Neural cell (in vitro differentiated cells): ENCODE measurements around the gene ARFRP1. TPM values are rescaled to one million over a fixed set of nuclear protein-coding genes. Genes with fewer than 3 reads are reported as not detected.
A peak's percentile ranks its signal among the peaks of the same experiment; 100 is the strongest.

ENCODE experiments used
- H2AFZ ChIP-seq: fragments of 200-600, 300-800 bp; sonication (generic), shearing (Covaris generic); 2 replicates; pipeline ENCODE4 v1.6.0; 2014; ENCODE audit warnings: low read depth, mild to moderate bottlenecking, antibody characterized with exemption, low read length, moderate library complexity
- H3F3A ChIP-seq: fragments of 200-600 bp; shearing (Covaris generic); 2 replicates; pipeline ENCODE4 v1.6.1; 2016; ENCODE audit warnings: mild to moderate bottlenecking, moderate library complexity, mixed read lengths, antibody characterized with exemption, low read length; ENCODE audit not compliant: insufficient read depth, poor library complexity, severe bottlenecking
- H3K27ac ChIP-seq: fragments of 200-600, 300-800 bp; sonication (generic), shearing (Covaris generic); 2 replicates; pipeline ENCODE4 v1.5.1; 2014; ENCODE audit warnings: mild to moderate bottlenecking, low read length, moderate library complexity
- H3K27me3 ChIP-seq: fragments of 300-800, 200-600 bp; sonication (generic), shearing (Covaris generic); 2 replicates; pipeline ENCODE4 v1.6.0; 2014; ENCODE audit warnings: mild to moderate bottlenecking, low read depth, low read length, moderate library complexity; ENCODE audit not compliant: insufficient read depth
- H3K36me3 ChIP-seq: fragments of 300-800, 200-600 bp; sonication (generic), shearing (Covaris generic); 2 replicates; pipeline ENCODE4 v1.5.1; 2014; ENCODE audit warnings: mild to moderate bottlenecking, antibody characterized with exemption, low read length, moderate library complexity; ENCODE audit not compliant: insufficient read depth
- H3K4me2 ChIP-seq: fragments of 300-800, 200-600 bp; sonication (generic), shearing (Covaris generic); 2 replicates; pipeline ENCODE4 v1.6.0; 2014; ENCODE audit warnings: mild to moderate bottlenecking, low read length
- H3K4me3 ChIP-seq: fragments of 300-800, 200-600 bp; sonication (generic), shearing (Covaris generic); 2 replicates; pipeline ENCODE4 v1.5.1; 2014; ENCODE audit warnings: mild to moderate bottlenecking, low read length, moderate library complexity
- H3K79me2 ChIP-seq: fragments of 200-600 bp; shearing (Covaris generic); replicated peaks from 2 replicates; pipeline ENCODE4 v1.6.0; 2014; ENCODE audit warnings: mild to moderate bottlenecking, low read length, moderate library complexity; ENCODE audit not compliant: insufficient read depth
- H3K9ac ChIP-seq: fragments of 300-800, 200-600 bp; sonication (generic), shearing (Covaris generic); 2 replicates; pipeline ENCODE4 v1.6.1; 2016; ENCODE audit warnings: mild to moderate bottlenecking, low read length, mixed read lengths
- H3K9me2 ChIP-seq: fragments of 200-600 bp; shearing (Covaris generic); 2 replicates; pipeline ENCODE4 v1.6.1; 2016; ENCODE audit warnings: mild to moderate bottlenecking, low read length, mixed read lengths; ENCODE audit not compliant: insufficient read depth
- H3K9me3 ChIP-seq: fragments of 200-600, 300-800 bp; sonication (generic), shearing (Covaris generic); 2 replicates; pipeline ENCODE4 v1.6.1; 2016; ENCODE audit warnings: mild to moderate bottlenecking, mixed run types, low read length, moderate library complexity, mixed read lengths
- H4K20me1 ChIP-seq: fragments of 200-600 bp; shearing (Covaris generic); 2 replicates; pipeline ENCODE4 v1.6.1; 2016; ENCODE audit warnings: mild to moderate bottlenecking, mixed run types; ENCODE audit not compliant: insufficient read depth
- CTCF ChIP-seq: fragments of 450-650 bp; IDR thresholded peaks from 2 replicates; pipeline ENCODE4 v1.5.1; 2014; ENCODE audit warnings: antibody characterized with exemption, mild to moderate bottlenecking, moderate library complexity; ENCODE audit not compliant: poor library complexity, severe bottlenecking
- EP300 ChIP-seq: fragments of 450-650 bp; conservative IDR thresholded peaks from 2 replicates; pipeline ENCODE4 v1.6.1; 2014; ENCODE audit warnings: antibody characterized with exemption, mild to moderate bottlenecking, moderate library complexity; ENCODE audit not compliant: poor library complexity, severe bottlenecking
- EZH2 ChIP-seq: fragments of 200-600, 300-800 bp; shearing (Covaris generic), sonication (generic); IDR thresholded peaks from 2 replicates; pipeline ENCODE4 v1.6.1; 2014; ENCODE audit warnings: antibody characterized with exemption, low read length, borderline replicate concordance, mild to moderate bottlenecking; ENCODE audit not compliant: insufficient read depth, poor library complexity, severe bottlenecking
- MXI1 ChIP-seq: fragments of 450-650 bp; conservative IDR thresholded peaks from 2 replicates; pipeline ENCODE4 v1.6.1; 2014; ENCODE audit warnings: antibody characterized with exemption, mild to moderate bottlenecking; ENCODE audit not compliant: poor library complexity, severe bottlenecking
- POLR2AphosphoS5 ChIP-seq: IDR thresholded peaks from 2 replicates; pipeline ENCODE4 v1.6.1; 2012
- RAD21 ChIP-seq: fragments of 450-650 bp; conservative IDR thresholded peaks from 2 replicates; pipeline ENCODE4 v1.6.1; 2014; ENCODE audit warnings: antibody characterized with exemption, mild to moderate bottlenecking, moderate library complexity
- REST ChIP-seq: IDR thresholded peaks from 2 replicates; pipeline ENCODE4 v1.6.1; 2012; ENCODE audit warnings: borderline replicate concordance
- SMC3 ChIP-seq: fragments of 450-650 bp; conservative IDR thresholded peaks from 2 replicates; pipeline ENCODE4 v1.6.1; 2014; ENCODE audit warnings: antibody characterized with exemption, mild to moderate bottlenecking, moderate library complexity; ENCODE audit not compliant: poor library complexity
- TAF1 ChIP-seq: IDR thresholded peaks from 2 replicates; pipeline ENCODE4 v1.6.1; 2012; ENCODE audit warnings: low read depth
- polyA plus RNA-seq: library from polyadenylated mRNA; depleted of rRNA; stranded (reverse); fragments of >200 nt; gene quantifications from 2 replicates; pipeline ENCODE4 v1.2.3, GENCODE V29; 2014

ARFRP1 gene
- polyA plus RNA-seq, 1 donor from 2014 or later, result 70.9 TPM

DNA sequence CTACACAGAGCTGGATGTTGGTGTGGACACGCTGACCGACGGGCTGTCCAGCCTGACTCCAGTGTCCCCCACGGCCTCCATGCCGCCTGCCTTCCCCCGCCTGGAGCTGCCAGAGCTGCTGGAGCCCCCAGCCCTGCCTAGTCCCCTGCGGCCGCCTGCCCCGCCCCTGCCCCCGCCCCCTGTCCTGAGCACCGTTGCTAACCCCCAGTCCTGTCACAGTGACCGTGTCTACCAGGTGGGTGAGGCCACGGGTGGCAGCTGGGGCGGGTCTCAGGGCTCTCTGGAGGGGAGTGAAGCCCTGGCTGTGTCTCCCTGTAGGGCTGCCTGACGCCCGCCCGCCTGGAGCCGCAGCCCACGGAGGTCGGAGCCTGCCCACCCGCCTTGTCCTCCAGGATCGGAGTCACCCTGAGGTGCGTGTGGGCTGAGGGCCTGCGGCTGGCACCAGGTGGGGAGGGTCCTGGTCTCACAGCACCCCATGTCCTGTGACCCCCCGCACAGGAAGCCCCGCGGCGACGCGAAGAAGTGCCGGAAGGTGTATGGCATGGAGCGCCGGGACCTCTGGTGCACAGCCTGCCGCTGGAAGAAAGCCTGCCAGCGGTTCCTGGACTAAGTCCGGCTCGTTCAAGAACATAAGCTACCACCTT is 34.7 kb upstream of the ARFRP1 start:
- no peak overlapping the region for H3K4me2 ChIP-seq
- no peaks in the 10 kb centered on the region for H3K36me3 ChIP-seq
- TF ChIP-seq POLR2AphosphoS5, result no peak
- no peak for TF ChIP-seq TAF1
- no peak for TF ChIP-seq EZH2
- no peak for TF ChIP-seq REST
- TF ChIP-seq RAD21, result no peak
- no peak for TF ChIP-seq CTCF
- no peak for TF ChIP-seq EP300
- TF ChIP-seq MXI1, result no peak
- TF ChIP-seq SMC3, result no peak
- H3K9me2 ChIP-seq, result no peaks in the 10 kb centered on the region
- no peak overlapping the region for H3K9ac ChIP-seq
- H3K79me2 ChIP-seq, result no peaks in the 10 kb centered on the region
- no peaks in the 10 kb centered on the region for H3F3A ChIP-seq
- H3K27ac ChIP-seq, result no peak overlapping the region
- H3K9me3 ChIP-seq, result no peaks in the 10 kb centered on the region
- H4K20me1 ChIP-seq, result no peaks in the 10 kb centered on the region
- H2AFZ ChIP-seq, result no peak overlapping the region
- H3K4me3 ChIP-seq, result no peak overlapping the region
- no peaks in the 10 kb centered on the region for H3K27me3 ChIP-seq

GRCh38 chr20:63741676-63742380 is 34.1 kb upstream of the ARFRP1 start:
- Histone ChIP-seq H3K4me3 (peak overlapping the region; percentile 84), H3K27ac (no peak overlapping the region), H3K9ac (peak overlapping the region; percentile 76), H3K36me3 (no peaks in the 10 kb centered on the region), H3K27me3 (no peaks in the 10 kb centered on the region), H3F3A (no peaks in the 10 kb centered on the region), H4K20me1 (no peaks in the 10 kb centered on the region), H3K4me2 (no peak overlapping the region), H3K9me3 (no peaks in the 10 kb centered on the region), H3K9me2 (no peaks in the 10 kb centered on the region), H2AFZ (no peak overlapping the region), H3K79me2 (no peaks in the 10 kb centered on the region)
- no peak for TF ChIP-seq EZH2
- TF ChIP-seq POLR2AphosphoS5, result no peak
